ENCODE measurements around the gene SERPINA6. TPM values are rescaled to one million over a fixed set of nuclear protein-coding genes. Genes with fewer than 3 reads are reported as not detected.

SERPINA6 gene
- total RNA-seq, 4 donors from 2014 or later = 0.48 to 0.82 (median 0.80) TPM; not detected in 1

GRCh38 chr14:94307410-94307992 lies 15.6 kb downstream of the SERPINA6 start:
- TF ChIP-seq CTCF (IDR thresholded peaks at IDR 0.05) (no peak), POLR2A (IDR thresholded peaks at IDR 0.05) (no peak), EP300 (IDR thresholded peaks at IDR 0.05; ENCODE audit: low read depth) (no peak), POLR2AphosphoS5 (IDR thresholded peaks at IDR 0.05) (no peak)
- no peak overlapping the region for H3K4me3 ChIP-seq
- 41 to 50% methylated on average over 5 of the region's 5 CpGs for WGBS, 2 donors (ENCODE audit: low coverage in 1 of 2)
- in situ Hi-C loops (cut with MboI; ENCODE audit: low pct_ligation_motif_present in 1 of 4, low pct_unique_long_range_greater_than_20kb in 1 of 4, low sequenced_read_pairs in 3 of 4) = no loop called here
- no peaks in the 10 kb centered on the region for H3K4me1 ChIP-seq
- H3K27ac ChIP-seq = no peak overlapping the region
- H3K36me3 ChIP-seq = no peaks in the 10 kb centered on the region
- no peak for DNase-seq
- peaks cover 0 to 5% of the 10 kb centered on the region in 2 donors for H3K9me3 ChIP-seq
- intact Hi-C loops (cut with DNase I; ENCODE audit: low total_unique reads) = no loop called here
- no peaks in the 10 kb centered on the region for H3K27me3 ChIP-seq

GRCh38 chr14:94306047-94306978 lies 16.8 kb downstream of the SERPINA6 start:
- H3K27ac ChIP-seq = no peak overlapping the region
- WGBS, 2 donors (ENCODE audit: low coverage in 1 of 2) = 65 to 66% methylated on average over 7 to 12 of the region's 12 CpGs

GRCh38 chr14:94305620-94306019 lies 17.5 kb downstream of the SERPINA6 start:
- peaks cover 0 to 5% of the 10 kb centered on the region in 2 donors for H3K9me3 ChIP-seq
- TF ChIP-seq CTCF (IDR thresholded peaks at IDR 0.05) = no peak
- no peak for TF ChIP-seq POLR2A (IDR thresholded peaks at IDR 0.05)
- no peak for TF ChIP-seq POLR2AphosphoS5 (IDR thresholded peaks at IDR 0.05)
- TF ChIP-seq EP300 (IDR thresholded peaks at IDR 0.05; ENCODE audit: low read depth) = no peak
- no peaks in the 10 kb centered on the region for H3K4me1 ChIP-seq
- intact Hi-C loops (cut with DNase I; ENCODE audit: low total_unique reads) = no loop called here
- H3K36me3 ChIP-seq = no peaks in the 10 kb centered on the region
- no peak for DNase-seq
- no peak overlapping the region for H3K27ac ChIP-seq
- 79% methylated on average over 2 of the region's 2 CpGs; no CpG with 5 or more reads in 1 of the 2 donors for WGBS, 2 donors (ENCODE audit: low coverage in 1 of 2)
- no peak overlapping the region for H3K4me3 ChIP-seq
- in situ Hi-C loops (cut with MboI; ENCODE audit: low pct_ligation_motif_present in 1 of 4, low pct_unique_long_range_greater_than_20kb in 1 of 4, low sequenced_read_pairs in 3 of 4) = no loop called here
- H3K27me3 ChIP-seq = no peaks in the 10 kb centered on the region

More at GRCh38 chr14:94306047-94306978, 16.8 kb downstream of the SERPINA6 start:
- Histone ChIP-seq H3K27me3 (no peaks in the 10 kb centered on the region), H3K4me1 (no peaks in the 10 kb centered on the region), H3K4me3 (no peak overlapping the region), H3K9me3 (peaks cover 0 to 5% of the 10 kb centered on the region in 2 donors), H3K36me3 (no peaks in the 10 kb centered on the region)
- intact Hi-C loops (cut with DNase I; ENCODE audit: low total_unique reads) = no loop called here
- in situ Hi-C loops (cut with MboI; ENCODE audit: low pct_ligation_motif_present in 1 of 4, low pct_unique_long_range_greater_than_20kb in 1 of 4, low sequenced_read_pairs in 3 of 4) = no loop called here
- no peak for TF ChIP-seq POLR2A (IDR thresholded peaks at IDR 0.05)
- no peak for TF ChIP-seq EP300 (IDR thresholded peaks at IDR 0.05; ENCODE audit: low read depth)
- no peak for TF ChIP-seq CTCF (IDR thresholded peaks at IDR 0.05)
- DNase-seq = no peak

- Histone ChIP-seq H3K4me3 (no peak overlapping the region), H3K36me3 (no peaks in the 10 kb centered on the region), H3K4me1 (no peaks in the 10 kb centered on the region), H3K9me3 (peaks cover 0 to 5% of the 10 kb centered on the region in 2 donors), H3K27ac (no peak overlapping the region), H3K27me3 (no peaks in the 10 kb centered on the region)
- TF ChIP-seq CTCF (IDR thresholded peaks at IDR 0.05) (no peak), POLR2A (IDR thresholded peaks at IDR 0.05) (no peak)
- DNase-seq = no peak
- intact Hi-C loops (cut with DNase I; ENCODE audit: low total_unique reads) (no loop called here), in situ Hi-C loops (cut with MboI; ENCODE audit: low pct_ligation_motif_present in 1 of 4, low pct_unique_long_range_greater_than_20kb in 1 of 4, low sequenced_read_pairs in 3 of 4) (no loop called here)
- 83% methylated on average over 6 of the region's 6 CpGs; no CpG with 5 or more reads in 1 of the 2 donors for WGBS, 2 donors (ENCODE audit: low coverage in 1 of 2)
Observed at GRCh38 chr14:94304243-94304642, 18.9 kb downstream of the SERPINA6 start.
